CD14-positive monocyte (primary cell): ENCODE measurements around the gene NECTIN1. TPM values are rescaled to one million over a fixed set of nuclear protein-coding genes. Genes with fewer than 3 reads are reported as not detected.

Experiments
- DNase-seq, 3 donors: peaks; one replicate each; pipeline ENCODE4 v3.0.0-alpha.2; 2011 to 2022
- H2AFZ ChIP-seq: 2 replicates; pipeline ENCODE4 v1.6.0; 2012; ENCODE audit warnings: mild to moderate bottlenecking, low read depth, low read length, inconsistent platforms; ENCODE audit not compliant: insufficient read depth, poor library complexity, severe bottlenecking
- H3K27ac ChIP-seq, 2 donors: 1 replicate in 1 of 2; 2 replicates in 1 of 2; pipeline ENCODE4 v1.5.1; 2012 to 2013; ENCODE audit warnings: low read length in 2 of 2, control low read depth in 1 of 2, inconsistent platforms in 1 of 2, low read depth in 1 of 2, mild to moderate bottlenecking in 1 of 2
- H3K27me3 ChIP-seq, 2 donors: one replicate each; pipeline versions ENCODE4 v1.6.0 to v1.6.1; 2011 to 2013; ENCODE audit warnings: low read length in 2 of 2; ENCODE audit not compliant: control insufficient read depth in 2 of 2, insufficient read depth in 2 of 2
- H3K36me3 ChIP-seq, 2 donors: replicated peaks in 1 of 2; 1 replicate in 1 of 2; 2 replicates in 1 of 2; pipeline versions ENCODE4 v1.5.1 to v1.6.1; 2012 to 2013; ENCODE audit warnings: low read length in 2 of 2, control low read depth in 1 of 2, inconsistent platforms in 1 of 2, mild to moderate bottlenecking in 1 of 2; ENCODE audit not compliant: insufficient read depth in 2 of 2, control insufficient read depth in 1 of 2
- H3K4me1 ChIP-seq, 2 donors: 1 replicate in 1 of 2; 2 replicates in 1 of 2; pipeline versions ENCODE4 v1.5.1 to v1.6.1; 2012 to 2013; ENCODE audit warnings: low read length in 2 of 2, control low read depth in 1 of 2, inconsistent platforms in 1 of 2, mild to moderate bottlenecking in 1 of 2, moderate library complexity in 1 of 2; ENCODE audit not compliant: insufficient read depth in 2 of 2, control insufficient read depth in 1 of 2
- H3K4me2 ChIP-seq: replicated peaks from 2 replicates; pipeline ENCODE3; 2012; ENCODE audit warnings: low read length, moderate library complexity, mild to moderate bottlenecking; ENCODE audit not compliant: poor library complexity, severe bottlenecking; ENCODE audit errors: extremely low read depth
- H3K4me3 ChIP-seq, 3 experiments: fragments of 200-600 bp in 1 of 3; sonication (generic) in 1 of 3; replicated peaks in 1 of 3; 1 replicate in 2 of 3; 2 replicates in 1 of 3; pipeline ENCODE4 v1.5.1; 2011 to 2013; ENCODE audit warnings: low read length in 3 of 3, mild to moderate bottlenecking in 3 of 3, control low read depth in 2 of 3, low read depth in 2 of 3, inconsistent platforms in 1 of 3, moderate library complexity in 1 of 3
- H3K79me2 ChIP-seq: 2 replicates; pipeline ENCODE4 v1.6.0; 2012; ENCODE audit warnings: mild to moderate bottlenecking, control low read depth, inconsistent platforms, low read length, moderate library complexity; ENCODE audit not compliant: insufficient read depth
- H3K9ac ChIP-seq: 2 replicates; pipeline ENCODE4 v1.6.0; 2017; ENCODE audit warnings: low read length, mild to moderate bottlenecking; ENCODE audit not compliant: insufficient read depth, poor library complexity, severe bottlenecking
- H3K9me3 ChIP-seq, 2 donors: replicated peaks in 1 of 2; 1 replicate in 1 of 2; 2 replicates in 1 of 2; pipeline versions ENCODE4 v1.5.1 to v1.6.1; 2012 to 2013; ENCODE audit warnings: low read length in 2 of 2, control low read depth in 1 of 2; ENCODE audit not compliant: control insufficient read depth in 1 of 2, insufficient read depth in 1 of 2
- H4K20me1 ChIP-seq: 2 replicates; pipeline ENCODE4 v1.6.0; 2012; ENCODE audit warnings: mild to moderate bottlenecking, low read length, control low read depth, moderate library complexity; ENCODE audit not compliant: insufficient read depth
- H3K27ac Mint-ChIP-seq, 7 donors: one replicate each; pipeline ENCODE4 v1.8.0; 2020; ENCODE audit warnings: mild to moderate bottlenecking in 7 of 7, mixed read lengths in 7 of 7, moderate library complexity in 6 of 7, inconsistent platforms in 2 of 7
- H3K27me3 Mint-ChIP-seq, 3 donors: one replicate each; pipeline ENCODE4 v1.8.0; 2021 to 2022; ENCODE audit warnings: low read depth in 3 of 3, mild to moderate bottlenecking in 3 of 3, mixed read lengths in 3 of 3, moderate library complexity in 3 of 3, inconsistent platforms in 1 of 3
- H3K36me3 Mint-ChIP-seq, 2 donors: one replicate each; pipeline ENCODE4 v1.8.0; 2020; ENCODE audit warnings: mixed read lengths in 2 of 2, inconsistent platforms in 1 of 2, mild to moderate bottlenecking in 1 of 2
- H3K4me1 Mint-ChIP-seq: one replicate; pipeline ENCODE4 v1.8.0; 2020; ENCODE audit warnings: mild to moderate bottlenecking, mixed read lengths
- H3K4me3 Mint-ChIP-seq, 2 donors: one replicate each; pipeline ENCODE4 v1.8.0; 2020; ENCODE audit warnings: mild to moderate bottlenecking in 2 of 2, mixed read lengths in 2 of 2, moderate library complexity in 1 of 2
- H3K9me3 Mint-ChIP-seq, 7 donors: one replicate each; pipeline ENCODE4 v1.8.0; 2020 to 2022; ENCODE audit warnings: mixed read lengths in 7 of 7, mild to moderate bottlenecking in 6 of 7, moderate library complexity in 6 of 7, inconsistent platforms in 2 of 7
- CTCF ChIP-seq: fragments of 200-600 bp; IDR thresholded peaks from one replicate; pipeline ENCODE4 v1.8.0; 2022; ENCODE audit warnings: antibody characterized with exemption, mild to moderate bottlenecking
- WGBS: methylation state at CpG from one replicate; pipeline ENCODE4 v1.1.5; 2013; ENCODE audit warnings: missing lambda C conversion rate; ENCODE audit not compliant: insufficient coverage; 5-methylcytosine and 5-hydroxymethylcytosine counted together
- intact Hi-C, 2 donors: fragments of 100-400 bp; cut with micrococcal nuclease; formaldehyde crosslinking; loops; one replicate each; pipeline versions ENCODE4 v1.15.0 to v1.15.1; 2023
- polyA plus RNA-seq, 3 donors: library from polyadenylated mRNA; depleted of rRNA in 1 of 3; unstranded in 2 of 3; stranded (reverse) in 1 of 3; fragments of 300-500 nt in 2 of 3; fragments of >200 nt in 1 of 3; fragmentation: Illumina TruSeq in 2 of 3; gene quantifications; 1 replicate in 2 of 3; 2 replicates in 1 of 3; pipeline ENCODE4 v1.2.3, GENCODE V29; 2012 to 2021

The NECTIN1 gene
- polyA plus RNA-seq, 3 donors = 0.53 to 8.3 (median 0.85) TPM

DNA sequence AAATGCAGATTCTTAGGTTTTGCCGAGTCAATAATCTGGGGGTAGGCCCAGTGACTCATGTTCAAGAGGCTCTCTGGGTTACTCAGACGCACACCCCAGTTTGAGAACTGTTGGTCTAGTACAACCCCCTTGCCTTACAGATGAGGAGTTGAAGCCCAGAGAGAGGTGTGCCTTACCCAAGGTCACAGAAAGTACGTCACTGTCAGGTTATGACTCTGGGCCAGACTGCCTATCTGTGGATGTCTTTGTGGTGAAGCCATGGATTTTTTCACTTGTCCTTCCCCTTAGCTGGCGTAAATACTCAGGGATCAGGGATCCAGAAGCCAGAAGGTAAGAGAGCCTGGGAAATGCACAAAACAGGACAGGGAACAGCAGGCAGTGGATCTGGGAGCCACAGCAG, 25.2 kb upstream of the NECTIN1 start:
- Histone ChIP-seq H3K4me3 (no peak overlapping the region), H3K27ac (no peak overlapping the region), H3K79me2 (no peaks in the 10 kb centered on the region), H3K36me3 (no peaks in the 10 kb centered on the region), H3K27me3 (peaks cover 0 to 3% of the 10 kb centered on the region in 2 donors), H4K20me1 (no peaks in the 10 kb centered on the region), H3K4me1 (peaks cover 0 to 2% of the 10 kb centered on the region in 2 donors), H3K9me3 (no peaks in the 10 kb centered on the region), H3K9ac (no peak overlapping the region), H2AFZ (no peak overlapping the region), H3K4me2 (no peak overlapping the region)
- DNase-seq = no peak
- no peak for TF ChIP-seq CTCF
- peaks cover 8% of the 10 kb centered on the region for H3K4me1 Mint-ChIP-seq
- no peak overlapping the region for H3K4me3 Mint-ChIP-seq
- intact Hi-C loops = no loop called here
- WGBS = 90% methylated on average over 3 of the region's 4 CpGs
- H3K36me3 Mint-ChIP-seq = no peaks in the 10 kb centered on the region
- H3K27ac Mint-ChIP-seq = no peak overlapping the region
- H3K27me3 Mint-ChIP-seq = peaks cover 26 to 45% (median 45%) of the 10 kb centered on the region in 3 donors
- no peaks in the 10 kb centered on the region for H3K9me3 Mint-ChIP-seq

DNA sequence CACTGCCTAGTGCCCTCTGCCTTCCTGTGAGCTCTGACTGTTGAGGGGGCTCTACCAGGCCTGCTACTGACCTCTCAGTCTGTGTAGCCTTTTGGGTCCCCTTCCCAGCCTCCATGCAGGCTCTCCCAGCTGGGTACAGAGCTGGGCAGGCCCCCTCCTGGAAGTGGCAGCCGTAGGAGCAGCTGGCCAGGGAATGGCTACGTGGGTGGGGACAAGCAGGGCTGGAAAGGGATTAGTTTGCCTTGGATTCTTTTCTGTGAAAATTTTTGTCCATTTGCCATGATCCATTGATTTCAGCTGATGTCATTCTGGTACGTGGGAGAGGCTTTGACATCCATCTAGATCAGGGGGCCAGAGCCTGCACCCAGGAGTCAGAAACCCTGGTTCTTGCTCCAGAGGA, 23.9 kb upstream of the NECTIN1 start:
- H3K9ac ChIP-seq = no peak overlapping the region
- 100% methylated on average over 2 of the region's 3 CpGs for WGBS
- no peaks in the 10 kb centered on the region for H3K36me3 ChIP-seq
- intact Hi-C loops = no loop called here
- peaks cover 0 to 3% of the 10 kb centered on the region in 2 donors for H3K27me3 ChIP-seq
- H3K4me1 Mint-ChIP-seq = peaks cover 8% of the 10 kb centered on the region
- H4K20me1 ChIP-seq = no peaks in the 10 kb centered on the region
- H3K4me3 Mint-ChIP-seq = no peak overlapping the region
- TF ChIP-seq CTCF = no peak
- H3K27ac Mint-ChIP-seq = peak overlapping the region in 1 of 7 donors; percentile 68
- DNase-seq = no peak
- H3K79me2 ChIP-seq = no peaks in the 10 kb centered on the region
- no peak overlapping the region for H3K27ac ChIP-seq
- peaks cover 26 to 49% (median 49%) of the 10 kb centered on the region in 3 donors for H3K27me3 Mint-ChIP-seq
- H2AFZ ChIP-seq = no peak overlapping the region
- H3K4me3 ChIP-seq = no peak overlapping the region
- H3K9me3 ChIP-seq = no peaks in the 10 kb centered on the region
- H3K4me2 ChIP-seq = no peak overlapping the region
- no peaks in the 10 kb centered on the region for H3K9me3 Mint-ChIP-seq
- H3K36me3 Mint-ChIP-seq = no peaks in the 10 kb centered on the region
- H3K4me1 ChIP-seq = no peaks in the 10 kb centered on the region
